IMR-90 (cell line): Measurements from ENCODE around the gene LRRC26.

Experiments
- BHLHE40 ChIP-seq: fragments of 150-350 bp; IDR thresholded peaks from 2 replicates; pipeline ENCODE4 v1.6.1; 2016; ENCODE audit warnings: mild to moderate bottlenecking, low read depth, low read length
- CEBPB ChIP-seq: IDR thresholded peaks from 2 replicates; pipeline ENCODE4 v1.6.1; 2012; ENCODE audit warnings: low read depth, low read length, improper control_type of control experiment
- ELK1 ChIP-seq: fragments of 150-350 bp; IDR thresholded peaks from 2 replicates; pipeline ENCODE4 v1.6.1; 2016; ENCODE audit warnings: low read depth, mild to moderate bottlenecking, low read length, moderate library complexity, borderline replicate concordance
- FOS ChIP-seq: fragments of 150-350 bp; IDR thresholded peaks from 2 replicates; pipeline ENCODE4 v1.6.1; 2016; ENCODE audit warnings: low read depth, low read length
- MAFK ChIP-seq: IDR thresholded peaks from 2 replicates; pipeline ENCODE4 v1.6.1; 2012; ENCODE audit warnings: low read depth, low read length, improper control_type of control experiment
- MAZ ChIP-seq: IDR thresholded peaks from 2 replicates; pipeline ENCODE4 v1.6.1; 2012; ENCODE audit warnings: low read depth, mild to moderate bottlenecking, low read length, improper control_type of control experiment, moderate library complexity, borderline replicate concordance
- NFE2L2 ChIP-seq: fragments of 150-350 bp; IDR thresholded peaks from 2 replicates; pipeline ENCODE4 v1.6.1; 2016; ENCODE audit warnings: low read depth, mild to moderate bottlenecking, low read length
- POLR2A ChIP-seq: IDR thresholded peaks from 2 replicates; pipeline ENCODE4 v1.6.1; 2012; ENCODE audit warnings: mild to moderate bottlenecking, low read depth, low read length
- RAD21 ChIP-seq: IDR thresholded peaks from 2 replicates; pipeline ENCODE4 v1.6.1; 2012; ENCODE audit warnings: low read length, improper control_type of control experiment
- RCOR1 ChIP-seq: IDR thresholded peaks from 2 replicates; pipeline ENCODE4 v1.6.1; 2012; ENCODE audit warnings: mild to moderate bottlenecking, low read length, improper control_type of control experiment; ENCODE audit not compliant: insufficient replicate concordance
- RFX5 ChIP-seq: IDR thresholded peaks from 2 replicates; pipeline ENCODE4 v1.8.0; 2012; ENCODE audit warnings: low read depth, mild to moderate bottlenecking, low read length, moderate library complexity
- SMC3 ChIP-seq: fragments of 150-350 bp; IDR thresholded peaks from 2 replicates; pipeline ENCODE4 v1.6.1; 2016; ENCODE audit warnings: low read depth, mild to moderate bottlenecking, antibody characterized with exemption, low read length, moderate library complexity
- TF ChIP-seq, protein P1 (sequence below): conservative IDR thresholded peaks from 2 replicates; pipeline ENCODE4 v1.5.1; 2012; ENCODE audit warnings: mild to moderate bottlenecking, low read depth, low read length, improper control_type of control experiment

GRCh38 chr9:137159105-137160053 is 10.5 kb downstream of the LRRC26 start:
- TF ChIP-seq, protein P1, sequence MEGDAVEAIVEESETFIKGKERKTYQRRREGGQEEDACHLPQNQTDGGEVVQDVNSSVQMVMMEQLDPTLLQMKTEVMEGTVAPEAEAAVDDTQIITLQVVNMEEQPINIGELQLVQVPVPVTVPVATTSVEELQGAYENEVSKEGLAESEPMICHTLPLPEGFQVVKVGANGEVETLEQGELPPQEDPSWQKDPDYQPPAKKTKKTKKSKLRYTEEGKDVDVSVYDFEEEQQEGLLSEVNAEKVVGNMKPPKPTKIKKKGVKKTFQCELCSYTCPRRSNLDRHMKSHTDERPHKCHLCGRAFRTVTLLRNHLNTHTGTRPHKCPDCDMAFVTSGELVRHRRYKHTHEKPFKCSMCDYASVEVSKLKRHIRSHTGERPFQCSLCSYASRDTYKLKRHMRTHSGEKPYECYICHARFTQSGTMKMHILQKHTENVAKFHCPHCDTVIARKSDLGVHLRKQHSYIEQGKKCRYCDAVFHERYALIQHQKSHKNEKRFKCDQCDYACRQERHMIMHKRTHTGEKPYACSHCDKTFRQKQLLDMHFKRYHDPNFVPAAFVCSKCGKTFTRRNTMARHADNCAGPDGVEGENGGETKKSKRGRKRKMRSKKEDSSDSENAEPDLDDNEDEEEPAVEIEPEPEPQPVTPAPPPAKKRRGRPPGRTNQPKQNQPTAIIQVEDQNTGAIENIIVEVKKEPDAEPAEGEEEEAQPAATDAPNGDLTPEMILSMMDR, result no peak
- TF ChIP-seq MAFK, result no peak
- no peak for TF ChIP-seq POLR2A
- no peak for TF ChIP-seq RAD21
- TF ChIP-seq SMC3, result no peak
- TF ChIP-seq BHLHE40, result no peak
- TF ChIP-seq NFE2L2, result no peak
- TF ChIP-seq CEBPB, result no peak
- TF ChIP-seq FOS, result no peak
- TF ChIP-seq ELK1, result no peak
- no peak for TF ChIP-seq RFX5
- TF ChIP-seq MAZ, result no peak
- TF ChIP-seq RCOR1, result no peak
